C4-2B (cell line): Measurements from ENCODE around the gene RDH8.

Experiments
- ZFX ChIP-seq: fragments of 450-650 bp; IDR thresholded peaks from 2 replicates; pipeline ENCODE4 v1.6.1; 2017
- TF ChIP-seq, protein P1 (sequence below): fragments of 450-650 bp; conservative IDR thresholded peaks from 2 replicates; pipeline ENCODE4 v1.5.1; 2017; ENCODE audit warnings: mild to moderate bottlenecking

DNA sequence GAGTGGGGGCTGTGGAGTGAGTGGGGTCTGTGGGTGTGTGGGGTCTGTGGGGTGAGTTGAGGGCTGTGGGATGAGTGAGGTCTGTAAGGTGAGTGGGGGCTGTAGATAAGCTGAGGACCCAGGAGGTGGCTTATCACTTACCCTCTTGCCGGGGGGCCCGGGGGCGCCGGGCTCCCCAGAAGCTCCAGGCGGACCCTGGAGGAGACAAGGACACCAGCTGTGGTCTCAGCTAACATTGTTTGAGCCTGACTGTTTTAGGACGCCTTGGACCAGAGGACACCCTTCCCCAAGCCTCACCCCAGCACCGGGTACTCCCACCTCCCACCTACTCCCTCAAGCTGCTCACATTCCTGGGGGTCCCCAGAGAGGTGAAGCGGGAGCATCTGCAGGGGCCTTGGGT lies 42.8 kb upstream of the RDH8 start:
- TF ChIP-seq, protein P1, sequence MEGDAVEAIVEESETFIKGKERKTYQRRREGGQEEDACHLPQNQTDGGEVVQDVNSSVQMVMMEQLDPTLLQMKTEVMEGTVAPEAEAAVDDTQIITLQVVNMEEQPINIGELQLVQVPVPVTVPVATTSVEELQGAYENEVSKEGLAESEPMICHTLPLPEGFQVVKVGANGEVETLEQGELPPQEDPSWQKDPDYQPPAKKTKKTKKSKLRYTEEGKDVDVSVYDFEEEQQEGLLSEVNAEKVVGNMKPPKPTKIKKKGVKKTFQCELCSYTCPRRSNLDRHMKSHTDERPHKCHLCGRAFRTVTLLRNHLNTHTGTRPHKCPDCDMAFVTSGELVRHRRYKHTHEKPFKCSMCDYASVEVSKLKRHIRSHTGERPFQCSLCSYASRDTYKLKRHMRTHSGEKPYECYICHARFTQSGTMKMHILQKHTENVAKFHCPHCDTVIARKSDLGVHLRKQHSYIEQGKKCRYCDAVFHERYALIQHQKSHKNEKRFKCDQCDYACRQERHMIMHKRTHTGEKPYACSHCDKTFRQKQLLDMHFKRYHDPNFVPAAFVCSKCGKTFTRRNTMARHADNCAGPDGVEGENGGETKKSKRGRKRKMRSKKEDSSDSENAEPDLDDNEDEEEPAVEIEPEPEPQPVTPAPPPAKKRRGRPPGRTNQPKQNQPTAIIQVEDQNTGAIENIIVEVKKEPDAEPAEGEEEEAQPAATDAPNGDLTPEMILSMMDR, result no peak
- TF ChIP-seq ZFX, result no peak
